HG02884 (cell line): ENCODE results near the gene KRT76.

Experiments used
- ATAC-seq: cut with Tn5 transposase; IDR thresholded peaks from one replicate; pipeline ENCODE4 v1.9.1; 2021; ENCODE audit warnings: mild to moderate bottlenecking, moderate library complexity; ENCODE audit not compliant: unreplicated experiment

KRT76 gene

DNA sequence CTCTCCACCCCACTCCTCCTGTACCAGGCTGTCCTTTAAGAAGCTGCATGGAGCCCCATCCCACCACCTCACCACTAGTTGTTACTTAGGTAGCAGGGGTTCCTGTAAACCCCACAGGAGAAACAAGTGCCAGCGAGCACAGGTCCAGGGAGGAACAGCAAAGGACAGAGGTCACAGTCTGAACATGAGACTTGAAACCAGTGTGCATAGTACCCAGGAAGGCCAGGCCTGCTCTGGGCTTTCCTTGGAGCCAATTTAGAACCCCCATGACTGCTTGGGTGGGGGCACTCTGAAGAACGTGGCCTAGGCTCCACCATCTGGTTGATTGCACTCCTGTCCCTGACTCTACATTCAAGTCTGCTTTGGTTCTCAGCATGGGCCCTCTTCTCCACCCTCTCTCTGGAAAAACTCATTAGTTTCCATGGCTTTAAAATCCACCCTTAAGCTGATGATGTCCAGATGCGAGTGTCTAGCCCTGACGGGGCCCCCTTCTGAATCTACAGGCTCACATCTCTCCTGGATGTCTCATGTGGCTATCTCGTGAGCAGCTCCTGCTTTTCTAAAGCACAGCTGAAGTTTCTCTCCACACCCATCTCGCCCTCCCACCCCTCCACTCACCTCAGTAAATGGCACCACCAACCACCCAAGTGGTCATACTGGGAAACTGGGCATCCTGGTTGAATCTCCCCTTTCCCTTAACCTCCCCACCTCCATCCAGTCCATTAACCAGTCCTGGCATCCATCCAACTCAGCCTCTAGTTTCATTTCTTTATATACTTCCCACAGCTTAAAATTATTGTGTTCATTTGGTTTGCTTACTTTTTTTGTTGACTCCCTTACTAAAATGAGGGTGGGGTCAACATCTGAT is 10.4 kb upstream of the KRT76 start:
- ATAC-seq = no peak

DNA sequence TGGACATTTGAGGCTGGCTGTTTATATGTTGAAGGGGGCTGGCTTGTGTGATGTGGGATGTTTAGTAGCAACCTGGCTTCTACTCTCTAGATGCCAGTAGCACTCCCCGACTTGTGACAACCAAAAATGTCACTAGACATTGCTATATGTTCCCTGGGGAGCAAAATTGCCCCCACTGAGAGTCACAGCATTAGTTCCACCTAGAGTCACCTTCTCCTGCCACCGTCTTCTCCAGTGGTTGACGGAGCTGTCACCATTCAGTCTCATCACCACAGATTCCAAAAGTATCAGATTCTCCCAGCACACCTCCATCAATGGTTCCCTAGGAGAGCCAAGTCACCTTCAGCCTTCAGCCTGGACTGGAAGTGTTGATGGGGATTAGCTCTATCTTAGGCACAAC is 7.8 kb upstream of the KRT76 start:
- no peak for ATAC-seq

DNA sequence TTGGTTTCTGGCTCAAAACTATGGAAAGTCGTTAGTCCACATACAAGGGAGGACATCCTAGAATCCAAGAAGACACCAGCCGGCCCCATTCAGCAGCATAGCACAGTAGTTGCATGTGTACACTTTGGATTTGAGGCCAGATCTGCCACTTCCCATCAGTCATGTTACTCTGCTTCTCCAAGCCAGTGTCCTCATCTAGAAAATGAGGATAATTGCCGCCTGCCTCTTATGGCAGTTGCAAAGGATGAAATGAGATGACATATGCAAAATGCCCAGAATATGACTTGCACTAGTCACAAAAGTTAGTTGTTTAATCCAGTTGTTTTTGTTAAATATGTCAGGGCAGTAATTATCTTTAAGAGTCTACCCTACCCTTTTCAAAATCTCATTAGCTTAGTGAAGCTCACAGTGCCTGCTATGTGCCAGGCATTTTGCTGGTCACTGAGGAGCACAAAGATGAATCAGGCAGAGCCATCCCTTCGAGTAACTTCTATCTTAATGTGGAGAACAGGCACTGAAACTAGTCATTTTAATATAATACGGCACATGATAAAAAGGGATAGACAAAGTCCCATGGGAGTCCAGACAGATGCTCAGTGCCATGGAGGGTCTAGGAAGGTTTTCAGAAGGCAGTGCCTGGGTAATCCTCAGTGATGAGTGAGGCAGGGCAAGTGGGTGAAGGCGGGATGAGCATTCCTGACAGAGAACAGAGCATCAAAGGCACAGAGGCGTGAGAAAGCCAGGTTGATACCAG is 6.6 kb upstream of the KRT76 start:
- ATAC-seq = no peak

DNA sequence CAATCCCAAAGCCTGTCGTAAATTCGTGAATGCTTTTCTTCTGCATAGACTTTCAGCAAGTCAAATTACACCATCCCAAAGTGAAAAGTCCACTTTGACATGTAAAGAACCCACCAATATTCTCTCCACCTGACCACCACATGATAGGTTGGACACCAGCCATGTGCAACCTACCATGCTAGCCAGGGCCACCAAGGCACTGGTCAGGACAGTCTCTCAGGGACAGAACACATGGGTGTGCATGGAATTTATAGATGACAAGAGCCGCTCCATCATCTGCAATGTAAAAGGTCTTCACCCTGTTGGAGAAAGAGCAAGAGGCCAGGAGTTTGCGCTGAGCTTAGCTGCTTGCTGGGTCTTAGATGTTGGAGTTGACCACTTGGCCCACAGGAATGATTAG is 5.4 kb upstream of the KRT76 start:
- no peak for ATAC-seq

DNA sequence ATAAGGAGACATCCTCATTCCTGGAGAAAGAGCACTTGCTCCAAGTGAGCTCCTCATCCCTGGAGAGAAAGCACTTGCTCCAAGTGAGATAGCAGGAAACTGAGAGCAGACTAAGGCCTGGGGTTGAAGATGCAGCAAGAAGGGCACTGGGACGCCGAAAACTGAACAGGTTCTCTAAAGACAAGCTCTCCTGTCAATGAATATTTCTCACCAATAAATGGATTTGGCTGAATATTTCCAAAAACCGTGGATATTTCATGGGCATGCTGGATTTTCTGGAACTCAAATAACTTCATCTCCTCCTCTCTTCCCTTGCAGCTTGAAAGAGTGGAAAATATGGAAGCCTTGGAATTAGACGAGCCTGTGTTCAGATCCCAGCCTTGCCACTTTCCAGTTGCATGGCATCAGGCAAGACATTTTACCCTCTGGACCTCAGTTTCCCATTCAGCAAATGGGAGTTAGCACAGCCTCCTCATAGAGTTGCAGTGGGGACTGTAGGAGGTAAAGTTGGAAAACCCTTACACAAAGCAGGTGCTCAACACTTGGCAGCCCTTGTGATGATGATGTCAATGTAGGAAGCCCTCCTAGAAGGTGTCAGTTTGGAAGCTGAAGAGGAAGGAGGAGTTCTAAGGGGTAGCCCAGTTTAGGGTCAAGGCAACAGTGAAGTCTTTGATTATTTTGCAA is 4.4 kb upstream of the KRT76 start:
- ATAC-seq = no peak

DNA sequence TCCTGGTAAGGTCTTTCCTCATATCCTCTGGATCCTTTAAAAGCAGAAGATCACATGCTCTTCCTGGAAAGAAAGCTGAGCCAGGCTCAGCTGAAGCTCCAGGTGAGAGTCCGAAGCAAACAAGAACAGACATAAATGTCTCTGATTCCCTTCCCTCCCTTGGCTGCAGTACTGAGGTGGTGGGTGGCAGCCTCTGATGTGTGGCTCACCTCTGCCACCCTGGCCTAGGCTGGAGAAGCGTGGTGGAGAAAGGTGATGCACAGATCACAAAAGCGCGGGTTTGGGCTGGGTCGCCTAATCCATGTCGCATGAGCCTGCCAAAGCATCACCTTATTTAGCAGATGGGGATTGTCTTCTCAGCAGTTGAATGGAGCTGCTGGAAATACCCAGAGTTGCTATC is 2.8 kb upstream of the KRT76 start:
- ATAC-seq = no peak

DNA sequence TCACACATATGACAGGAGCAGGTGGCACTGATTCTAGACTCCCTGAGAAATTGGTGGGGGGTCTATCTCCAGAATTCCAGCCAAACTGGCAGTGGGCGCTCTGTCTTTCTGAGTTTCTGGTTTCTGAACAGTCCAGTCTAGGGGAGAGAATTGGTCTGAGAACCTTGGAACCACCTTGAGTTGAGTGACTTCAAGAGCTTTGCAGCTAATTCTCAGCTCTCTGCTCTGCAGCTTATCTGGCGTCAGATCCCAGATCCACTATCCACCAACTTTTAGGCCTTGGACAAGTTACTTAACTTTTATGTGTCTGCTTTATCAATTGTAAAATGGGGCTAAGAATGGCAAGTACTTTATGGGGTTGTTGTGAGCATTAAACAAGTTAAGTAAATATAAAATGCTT is 1.7 kb upstream of the KRT76 start:
- no peak for ATAC-seq

DNA sequence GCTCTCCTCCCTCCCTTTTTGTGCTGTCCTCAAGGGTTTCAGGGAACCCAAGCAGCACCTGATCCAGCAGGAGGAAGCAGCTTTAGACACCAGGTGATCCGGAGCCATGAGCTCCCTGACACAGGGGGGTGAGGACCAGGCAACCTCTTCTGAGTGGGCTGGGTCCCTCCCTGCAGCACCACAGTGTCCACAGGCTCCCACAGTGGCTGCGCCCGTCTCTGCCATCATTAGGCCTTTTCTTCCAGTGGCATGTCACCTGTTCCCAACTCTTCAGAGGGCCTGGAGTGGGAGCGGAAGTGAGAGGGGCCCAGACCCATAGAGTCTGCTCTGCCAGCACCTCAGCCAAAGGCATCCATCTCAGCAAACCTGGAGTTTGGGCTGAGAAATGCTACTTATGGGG is 421 bp upstream of the KRT76 start:
- no peak for ATAC-seq

DNA sequence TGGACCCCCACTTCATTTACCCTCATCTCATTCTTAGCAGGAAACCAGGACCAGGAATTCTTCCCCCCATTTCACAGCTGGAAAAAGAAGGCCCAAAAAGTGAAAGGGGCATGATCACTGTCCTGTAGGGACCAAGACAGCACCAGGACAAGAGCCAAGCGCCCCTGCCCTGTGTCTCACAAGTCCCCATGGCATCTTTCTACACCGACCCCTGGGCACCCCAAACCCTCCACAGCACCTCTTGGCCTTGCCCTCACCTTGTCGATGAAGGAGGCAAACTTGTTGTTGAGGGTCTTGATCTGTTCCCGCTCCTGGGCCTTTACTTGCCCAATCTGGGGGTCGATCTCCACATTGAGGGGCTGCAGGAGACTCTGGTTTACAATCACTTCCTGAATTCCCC is 710 bp downstream of the KRT76 start:
- no peak for ATAC-seq

DNA sequence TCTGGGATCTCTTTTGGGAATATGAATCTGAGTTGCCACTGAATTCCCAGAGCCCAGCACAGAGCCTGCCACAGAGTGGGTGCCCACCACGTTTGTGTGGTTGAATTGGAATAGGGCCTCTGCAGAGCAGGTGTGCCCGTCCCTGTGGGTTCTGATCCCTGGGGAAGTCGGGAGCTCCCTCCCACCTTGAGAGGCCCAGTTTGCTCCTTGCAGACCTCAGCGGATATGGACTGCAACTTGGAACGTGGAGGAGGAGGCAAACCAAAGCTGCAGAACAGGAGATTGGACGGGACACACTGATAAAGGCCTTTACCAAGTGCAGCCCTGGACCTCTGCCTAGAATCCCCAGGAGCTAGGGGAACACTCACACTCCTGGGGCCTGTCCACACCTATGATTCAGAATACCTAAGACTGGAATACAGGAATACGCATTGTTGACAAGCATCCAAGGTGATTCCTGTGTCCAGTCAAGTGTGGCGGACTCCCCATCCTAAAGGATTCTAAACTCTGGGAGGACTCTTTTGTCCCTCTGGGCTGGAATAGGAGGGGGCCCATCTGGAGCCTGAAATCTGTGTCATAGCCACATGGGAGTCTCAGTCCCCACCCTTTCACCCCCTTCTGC is 2.4 kb downstream of the KRT76 start:
- no peak for ATAC-seq

DNA sequence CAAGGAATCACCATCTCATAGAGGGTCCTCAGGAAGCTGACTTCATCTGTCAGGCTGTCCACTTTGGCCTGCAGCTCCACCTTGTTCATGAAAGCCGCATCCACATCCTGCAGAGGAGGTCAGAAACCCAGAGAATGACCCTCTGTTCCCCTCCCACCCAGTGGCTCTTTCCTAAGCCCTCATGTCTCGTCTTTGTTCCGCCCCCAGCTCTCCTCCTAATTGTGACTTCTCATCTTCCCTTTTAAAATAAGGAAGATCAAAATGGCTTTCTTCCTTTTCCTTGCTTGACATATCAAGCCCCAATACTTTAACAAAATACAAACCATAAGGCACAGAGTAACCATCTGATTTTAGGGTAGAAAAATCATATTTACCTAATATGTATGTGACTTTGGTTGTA is 4.4 kb downstream of the KRT76 start:
- no peak for ATAC-seq

DNA sequence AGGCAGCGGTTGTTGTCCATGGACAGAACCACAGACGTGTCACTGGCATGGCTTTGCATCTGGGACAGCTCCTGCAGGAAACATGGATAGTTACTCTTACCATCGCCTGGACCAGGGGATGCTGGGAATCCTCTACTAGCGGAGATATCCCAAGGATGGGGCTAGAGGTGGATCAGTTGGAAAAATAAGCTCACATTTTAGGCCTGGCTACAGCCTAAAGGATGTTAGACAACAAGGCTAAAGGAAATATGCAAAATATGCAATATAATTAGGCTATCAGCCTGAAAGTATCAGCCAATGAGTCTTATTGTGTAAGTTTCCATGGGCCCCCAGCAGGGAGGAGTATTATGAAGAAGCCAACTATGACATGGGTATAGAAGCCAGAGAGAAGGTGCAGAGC is 5.0 kb downstream of the KRT76 start:
- no peak for ATAC-seq

DNA sequence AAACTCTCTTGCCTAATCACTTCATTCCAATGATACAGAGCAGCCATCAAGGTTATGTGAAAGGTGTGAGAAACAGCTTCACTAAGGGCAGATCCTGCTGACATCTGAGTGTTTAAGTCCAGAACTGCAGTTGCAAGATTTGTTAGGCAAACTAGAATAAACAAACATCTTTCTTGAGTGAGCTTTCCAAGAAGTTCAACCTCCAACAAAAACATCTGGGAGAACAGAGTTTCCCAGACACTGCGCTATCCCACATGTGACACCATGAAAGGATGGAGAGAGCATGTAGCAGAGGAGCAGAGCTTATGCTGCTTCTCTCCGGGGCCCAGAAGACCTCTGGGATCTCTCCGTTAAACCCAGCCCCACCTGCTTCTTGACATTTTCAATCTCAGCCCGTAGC is 5.6 kb downstream of the KRT76 start:
- ATAC-seq = no peak

DNA sequence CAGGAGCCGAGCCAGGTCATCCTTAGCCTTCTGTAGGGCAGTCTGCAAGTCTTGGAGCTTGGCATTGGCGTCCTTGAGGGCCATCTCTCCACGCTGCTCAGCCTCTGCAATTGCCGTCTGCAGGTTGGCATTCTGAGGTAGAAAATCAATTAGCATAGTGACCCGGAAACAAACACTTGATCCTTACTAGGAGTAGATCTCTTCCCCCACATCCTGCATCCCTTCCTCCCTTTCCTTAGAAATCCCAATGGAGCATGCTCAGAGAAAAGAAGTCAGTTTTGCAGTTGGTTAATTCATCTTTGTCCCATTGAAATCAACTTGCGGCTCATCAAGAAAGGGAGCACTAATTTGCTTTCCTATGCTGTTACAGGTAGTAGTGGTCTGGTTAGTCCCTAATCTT is 6.1 kb downstream of the KRT76 start:
- ATAC-seq = no peak

DNA sequence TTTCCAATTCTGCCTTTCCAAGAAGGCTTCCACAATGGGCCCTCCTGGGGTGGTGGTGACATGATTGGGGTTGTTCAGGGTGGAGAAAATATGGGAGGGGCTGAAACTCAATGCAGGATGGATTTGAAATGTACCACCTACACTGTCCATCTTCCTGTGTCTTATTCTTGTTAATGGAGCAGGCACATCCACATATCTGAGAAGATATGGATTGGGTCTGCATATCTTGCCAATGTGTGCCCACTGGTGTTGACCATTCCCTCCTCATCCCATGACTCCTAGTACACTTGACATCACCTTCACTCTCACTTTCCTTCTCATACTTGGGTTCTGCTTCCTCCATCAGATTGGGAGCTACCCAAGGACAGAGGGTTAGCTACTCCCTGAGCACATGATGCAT is 7.2 kb downstream of the KRT76 start:
- ATAC-seq = no peak

DNA sequence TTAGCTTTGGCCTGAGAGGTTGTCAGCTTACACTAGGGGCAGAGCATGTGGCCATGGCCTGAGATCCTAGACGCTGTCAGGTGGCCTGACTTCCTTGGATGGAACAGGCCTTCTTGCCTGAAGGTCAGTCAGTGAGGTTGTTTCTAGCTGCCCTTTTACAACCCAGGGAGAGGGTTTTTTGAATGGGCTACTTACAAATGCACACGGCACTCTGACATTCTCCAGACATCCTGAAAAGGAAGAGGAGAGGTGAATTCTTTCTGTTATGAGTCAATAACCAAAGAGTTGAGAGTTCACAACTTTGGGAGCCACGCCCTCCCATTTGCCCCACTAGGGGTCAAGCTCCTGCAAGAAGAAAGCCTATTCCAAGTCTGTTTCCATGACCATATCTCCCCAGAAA is 7.8 kb downstream of the KRT76 start:
- no peak for ATAC-seq

DNA sequence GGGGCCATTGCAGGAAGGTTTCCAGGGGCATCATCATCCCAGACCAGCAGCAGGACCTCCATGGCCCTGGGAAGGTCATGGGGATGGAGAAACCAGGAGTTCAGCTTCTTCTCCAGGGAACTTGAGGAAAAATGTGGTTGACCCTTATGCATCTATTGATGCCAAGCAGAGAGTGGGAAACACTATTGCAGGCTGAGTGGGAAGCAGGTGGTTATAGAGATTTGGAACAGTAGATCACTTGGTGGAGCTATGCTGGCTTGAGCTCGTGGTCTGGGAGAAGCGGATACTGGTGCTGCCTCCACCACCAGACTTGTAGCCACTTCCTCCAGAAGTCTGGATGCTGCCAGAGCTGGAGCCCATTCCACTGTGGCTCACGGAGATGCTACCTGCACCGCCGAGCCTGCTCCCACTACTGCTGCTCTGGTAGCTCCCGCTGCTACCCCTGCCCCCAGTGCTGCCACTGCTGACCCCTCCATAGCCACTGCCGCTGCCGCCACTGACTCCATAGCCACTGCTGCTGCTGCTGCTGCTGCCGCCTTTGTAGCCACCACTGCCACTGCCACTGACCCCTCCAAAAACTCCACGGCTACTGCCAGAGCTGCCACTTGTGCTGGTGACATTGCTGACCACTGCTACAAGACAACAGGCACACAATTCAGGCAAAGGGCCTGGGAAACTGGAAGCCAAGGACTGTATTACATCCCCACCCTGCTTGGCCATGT is 8.5 kb downstream of the KRT76 start:
- ATAC-seq = no peak

DNA sequence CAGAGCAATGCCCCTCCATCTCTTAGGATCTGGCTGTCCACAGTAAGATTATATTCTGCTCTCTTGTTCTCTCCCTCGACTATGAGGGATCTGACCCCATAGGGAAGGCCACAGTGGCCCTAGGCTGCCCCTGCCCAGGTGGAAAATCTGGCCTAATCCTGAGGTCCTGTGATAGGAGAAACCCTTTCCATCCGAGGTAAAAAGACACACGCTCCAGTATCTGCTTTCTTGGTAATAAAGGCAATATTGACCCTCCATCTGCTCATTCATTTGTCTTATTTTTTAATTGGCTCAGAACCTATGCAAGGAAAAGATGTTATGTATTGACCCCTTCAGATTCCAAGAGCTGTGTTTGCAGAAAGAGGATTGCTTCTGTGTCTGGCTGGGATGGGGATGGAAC is 9.7 kb downstream of the KRT76 start:
- ATAC-seq = no peak

DNA sequence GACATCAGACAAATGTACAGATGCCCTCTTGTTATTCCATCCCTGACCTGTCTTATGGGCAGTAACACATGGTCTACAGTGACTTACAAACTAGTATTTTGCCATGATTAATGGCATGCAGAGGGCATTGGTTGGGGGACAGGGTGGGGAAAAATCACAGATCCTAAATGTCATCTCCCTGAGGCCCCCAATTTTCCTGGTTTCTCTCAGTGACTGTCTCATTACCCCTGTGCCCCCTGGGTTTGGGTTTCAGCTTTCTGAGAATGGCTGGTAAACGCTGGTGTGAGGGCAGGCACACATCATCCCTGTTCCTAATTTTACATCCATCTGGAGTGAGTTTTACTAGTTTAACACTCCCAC is 10.1 kb downstream of the KRT76 start:
- no peak for ATAC-seq

DNA sequence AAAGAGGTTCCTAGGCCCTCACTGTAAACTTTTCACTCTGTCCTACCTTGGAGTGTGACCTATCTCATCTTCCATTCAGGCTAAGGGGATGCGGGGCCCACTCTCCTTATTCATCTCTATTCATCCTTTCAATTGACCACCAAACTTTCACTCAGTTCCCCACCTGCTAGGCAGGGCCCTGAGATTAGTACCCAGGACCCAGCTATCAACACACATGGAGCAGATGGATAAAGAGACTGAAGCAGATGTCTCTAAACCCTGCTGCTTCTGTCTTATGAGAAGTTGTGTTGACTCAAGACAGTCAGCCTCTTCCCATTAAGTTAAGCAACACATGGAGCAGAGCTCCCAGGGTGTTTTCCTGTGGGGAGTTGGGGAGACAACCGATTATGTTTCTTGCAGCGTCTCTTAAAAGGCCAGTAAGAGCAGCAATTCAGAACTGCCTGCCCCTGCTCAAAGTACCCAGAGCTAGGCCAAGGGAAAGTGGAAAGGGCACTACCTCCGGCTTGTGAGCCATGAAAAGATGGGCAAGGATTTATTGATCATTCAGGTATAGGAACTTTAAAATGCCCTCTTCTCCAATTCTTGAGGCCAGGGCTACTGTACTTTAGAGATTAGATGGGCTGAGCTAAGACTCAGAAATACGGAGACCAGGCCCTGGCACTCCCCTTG is 10.7 kb downstream of the KRT76 start:
- no peak for ATAC-seq
